HG03064 (cell line): Measurements from ENCODE around the gene MPC2.
"Not testable (repeated sequence)": the region's sequence is repeated elsewhere in the genome, so short reads cannot be mapped to it uniquely, and the experiment has no call there.

Source experiments
- ATAC-seq: cut with Tn5 transposase; IDR thresholded peaks from one replicate; pipeline ENCODE4 v1.9.1; 2021; ENCODE audit warnings: low read depth; ENCODE audit not compliant: unreplicated experiment

Gene MPC2

DNA sequence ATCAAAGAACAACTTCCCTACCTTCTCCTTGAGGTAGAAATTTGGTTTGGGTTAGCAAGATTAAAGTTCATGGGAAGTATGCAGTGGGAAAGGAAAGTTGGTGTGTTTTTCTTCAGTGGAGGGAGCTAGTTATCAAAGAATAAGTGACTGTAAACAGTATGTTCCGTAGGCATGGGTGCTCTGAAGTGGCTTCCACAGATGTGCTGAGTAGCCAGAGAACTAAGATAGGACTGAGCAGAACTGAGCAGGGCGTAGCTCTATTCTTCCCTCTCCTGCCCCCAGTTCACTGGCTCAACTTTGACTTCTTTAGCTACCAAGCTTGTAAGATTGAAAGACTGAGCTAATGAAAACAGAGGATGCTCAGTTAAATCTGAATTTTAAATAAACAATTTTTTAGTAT, 26.3 kb downstream of the MPC2 start:
- ATAC-seq, result no peak

DNA sequence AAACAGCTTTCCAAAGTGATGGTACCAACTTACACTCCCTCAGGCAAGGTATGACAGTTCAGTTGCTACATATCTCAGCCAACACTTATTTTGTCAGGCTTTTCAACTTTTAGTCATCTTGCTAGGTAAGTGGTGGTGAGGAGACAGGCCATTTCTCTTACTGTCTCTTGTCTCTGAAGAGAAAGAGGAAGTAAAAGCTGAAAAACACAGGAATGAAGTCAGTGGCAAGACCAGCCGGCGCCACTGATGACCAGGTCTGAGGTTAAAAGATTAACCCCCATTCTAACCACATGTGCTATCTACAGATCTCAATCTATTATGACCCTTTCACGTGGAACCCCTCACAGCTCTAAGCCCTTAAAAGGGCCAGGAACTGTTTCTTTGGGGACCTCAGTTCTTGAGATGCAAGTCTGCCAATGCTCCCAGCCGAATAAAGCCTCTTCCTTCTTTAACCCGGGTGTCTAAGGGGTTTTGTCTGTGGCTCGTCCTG, 27.1 kb downstream of the MPC2 start:
- ATAC-seq, result no peak

DNA sequence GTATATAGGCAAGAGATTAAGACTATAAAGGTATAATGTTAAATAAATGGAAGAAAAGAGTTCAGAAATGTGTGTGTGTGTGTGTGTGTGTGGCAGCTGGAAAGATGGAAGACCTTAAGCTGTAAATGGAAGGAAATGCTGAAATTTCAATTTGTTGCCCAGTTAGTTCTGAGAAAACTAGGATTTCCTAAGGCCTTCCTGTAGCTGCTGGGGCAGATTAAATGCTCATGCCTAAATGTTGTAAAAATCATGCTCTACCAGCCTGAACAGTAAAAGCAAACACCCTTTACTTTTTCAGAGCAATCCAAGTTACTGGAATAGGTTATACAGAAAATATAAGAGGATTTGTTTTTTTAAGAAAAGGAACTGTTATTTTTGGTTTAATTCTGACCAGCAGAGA, 31.2 kb downstream of the MPC2 start:
- no peak for ATAC-seq

DNA sequence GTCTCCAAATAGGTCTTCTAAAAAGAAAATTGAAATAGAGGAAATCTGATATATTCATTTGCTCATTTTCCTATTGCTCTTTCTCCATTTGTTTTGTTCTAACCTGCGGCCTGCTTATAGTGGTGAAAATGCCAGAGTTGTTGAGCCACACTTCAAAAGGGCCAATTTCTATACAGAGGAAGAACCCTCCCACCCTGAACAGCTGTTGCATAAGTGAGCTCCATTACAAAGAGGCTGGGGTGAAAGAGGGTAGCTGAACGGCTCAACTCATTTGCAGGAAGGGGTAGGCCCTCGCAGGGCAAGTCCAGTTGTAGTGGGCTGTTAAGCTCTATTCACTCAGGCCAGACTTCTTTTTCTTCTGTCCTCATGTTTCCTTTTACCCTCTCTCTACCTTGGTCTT, 31.7 kb downstream of the MPC2 start:
- ATAC-seq, result no peak

DNA sequence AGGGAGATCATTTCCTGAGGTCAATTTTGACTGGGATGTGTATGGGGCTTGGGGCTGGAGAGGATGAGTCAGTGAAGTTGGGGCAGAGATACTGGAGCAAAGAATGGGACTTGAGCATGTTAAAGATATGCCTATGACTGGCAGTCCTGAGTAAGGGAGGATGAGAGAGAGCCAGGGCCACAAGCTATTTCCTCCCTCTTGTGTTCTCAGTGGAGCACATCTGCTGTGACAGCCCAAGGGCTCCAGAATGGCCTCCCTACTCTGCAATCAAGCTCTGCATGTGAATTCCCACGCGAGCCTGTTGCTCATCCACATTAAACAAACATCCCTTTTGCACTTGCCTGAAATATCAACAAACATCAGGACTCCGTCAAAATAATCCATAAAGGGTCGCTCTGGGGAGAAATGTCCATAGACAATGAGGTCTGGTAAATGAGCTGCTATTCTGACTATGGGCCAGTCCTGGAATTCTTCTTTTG, 32.2 kb downstream of the MPC2 start:
- no peak for ATAC-seq

DNA sequence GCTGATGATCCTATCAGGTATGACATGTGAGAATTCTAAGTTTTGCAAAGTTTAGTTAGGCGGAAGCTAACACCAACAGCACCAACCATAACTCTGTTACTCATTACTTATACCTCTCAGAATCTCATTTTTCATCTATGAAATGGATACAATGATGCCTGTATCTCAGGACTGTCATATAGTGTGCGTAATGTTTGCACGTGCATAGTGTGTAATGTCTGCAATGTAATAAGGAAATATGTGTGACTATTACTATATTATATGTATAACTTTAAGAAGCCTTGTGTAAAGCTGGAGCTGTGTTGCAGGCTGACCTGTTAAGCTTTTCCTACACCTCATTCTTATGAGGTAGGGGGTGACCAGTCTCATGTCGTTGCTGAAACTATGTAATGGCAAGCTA, 36.0 kb downstream of the MPC2 start:
- ATAC-seq, result no peak

GRCh38 chr1:167899253-167899681, 37.6 kb downstream of the MPC2 start:
- ATAC-seq, result no peak

- no peak for ATAC-seq
Observed at GRCh38 chr1:167898578-167899222, 38.2 kb downstream of the MPC2 start.

GRCh38 chr1:167893798-167894197, 43.1 kb downstream of the MPC2 start:
- ATAC-seq, result no peak

- no peak for ATAC-seq
Observed at GRCh38 chr1:167890400-167890799, 46.5 kb downstream of the MPC2 start.

GRCh38 chr1:167887187-167887586, 49.7 kb downstream of the MPC2 start:
- ATAC-seq, result not testable (repeated sequence)

DNA sequence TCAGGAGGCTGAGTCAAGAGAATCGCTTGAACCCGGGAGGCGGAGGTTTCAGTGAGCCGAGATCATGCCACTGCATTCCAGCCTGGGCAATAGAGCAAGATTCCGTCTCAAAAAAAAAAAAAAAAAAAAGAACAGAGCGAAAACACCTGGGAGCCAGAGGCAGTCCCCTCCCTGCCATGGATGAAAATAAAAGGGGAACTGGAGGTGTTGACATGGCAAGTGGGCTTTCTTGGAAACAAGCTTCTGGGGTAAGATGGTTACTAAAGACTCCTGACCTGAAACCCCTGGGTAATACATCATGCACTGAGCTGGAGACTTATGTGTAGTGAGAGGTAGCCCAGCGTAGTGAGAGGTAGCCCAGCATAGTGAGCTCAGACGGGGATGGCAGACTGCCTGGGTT, 54.5 kb downstream of the MPC2 start:
- no peak for ATAC-seq

GRCh38 chr1:167881786-167882185, 55.1 kb downstream of the MPC2 start:
- no peak for ATAC-seq

- no peak for ATAC-seq
Observed at GRCh38 chr1:167881069-167881468, 55.8 kb downstream of the MPC2 start.

- ATAC-seq, result no peak
Observed at GRCh38 chr1:167880580-167881021, 56.3 kb downstream of the MPC2 start.

DNA sequence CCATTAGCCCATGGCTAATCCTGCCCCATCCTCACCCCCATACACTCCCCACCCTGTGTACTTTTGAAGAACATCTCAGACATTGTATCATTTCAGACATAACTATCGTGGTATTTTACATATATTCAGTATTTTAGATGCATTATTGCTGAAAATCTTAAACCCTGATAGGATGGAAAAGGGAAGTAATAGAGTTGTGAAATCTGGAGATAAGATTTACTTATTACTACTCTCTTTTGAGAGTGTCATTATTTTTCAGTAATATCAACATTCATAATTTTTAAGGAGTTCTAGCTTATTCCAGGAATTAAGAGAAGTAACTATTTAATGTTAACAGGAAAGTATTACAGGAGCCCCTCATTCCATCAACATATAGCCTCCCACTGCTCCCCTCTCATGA, 57.4 kb downstream of the MPC2 start:
- no peak for ATAC-seq

DNA sequence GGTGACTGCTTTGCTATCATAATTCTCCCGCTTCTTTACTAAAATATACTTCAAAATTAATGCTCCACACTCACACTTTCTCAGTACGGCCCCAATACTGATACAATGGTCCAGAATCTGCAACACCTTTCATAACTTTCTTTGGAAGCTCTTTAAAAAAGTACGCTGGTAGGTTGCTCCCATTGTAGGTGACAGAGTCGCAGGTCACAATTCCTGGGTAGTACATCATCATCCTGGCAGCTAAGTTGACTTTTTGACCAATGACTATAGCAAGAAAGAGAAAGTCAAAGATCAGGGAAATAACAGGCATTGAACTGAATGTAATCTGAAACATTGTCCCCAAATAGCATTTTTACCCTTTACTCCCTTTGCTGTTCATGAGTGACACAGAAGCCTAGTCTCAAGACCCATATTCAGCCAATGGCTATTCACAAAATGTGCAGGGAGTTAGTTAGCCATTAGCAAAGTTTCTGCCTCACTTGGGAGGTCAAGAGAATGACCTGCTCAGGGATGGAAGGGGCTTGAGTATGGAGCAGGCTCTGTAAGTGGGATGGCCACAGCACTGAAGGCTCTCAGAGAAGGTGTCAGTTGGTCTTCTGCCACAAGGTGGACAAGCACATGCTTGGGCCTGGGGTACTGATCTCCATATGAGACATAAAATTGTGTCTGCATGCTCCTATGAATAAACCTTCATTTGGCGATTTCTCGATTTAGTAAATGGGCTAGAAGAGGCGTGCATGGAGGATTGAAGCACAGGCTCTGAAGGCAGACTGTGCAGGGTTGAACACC, 58.3 kb downstream of the MPC2 start:
- ATAC-seq, result no peak

DNA sequence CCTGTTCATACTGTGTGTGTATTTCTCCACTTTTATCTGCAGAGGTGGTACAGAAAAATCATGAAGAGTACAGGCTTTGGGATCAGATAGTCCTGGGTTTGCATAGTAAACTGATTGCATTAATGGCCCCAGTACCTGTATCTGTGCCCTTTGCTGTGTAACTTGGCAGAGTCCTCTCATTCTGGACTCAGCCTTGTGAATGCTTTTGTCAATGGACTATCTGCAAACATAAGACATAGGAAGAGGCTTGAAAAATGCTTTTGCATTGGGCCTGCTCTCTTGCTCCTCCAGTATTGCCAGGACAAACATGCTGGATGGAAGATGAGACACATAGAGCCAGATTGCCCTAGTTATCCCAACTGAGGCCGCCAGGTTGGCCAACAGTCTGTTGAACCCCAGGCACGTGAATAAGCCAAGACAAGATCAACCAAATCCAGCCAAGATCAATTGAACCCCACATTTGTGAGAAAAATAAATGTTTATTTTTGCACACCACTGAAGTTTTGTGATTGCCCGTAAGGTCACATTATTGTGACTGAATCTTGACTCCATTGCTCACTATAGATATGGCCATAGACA, 60.2 kb downstream of the MPC2 start:
- no peak for ATAC-seq

GRCh38 chr1:167871331-167871730, 65.5 kb downstream of the MPC2 start:
- no peak for ATAC-seq

DNA sequence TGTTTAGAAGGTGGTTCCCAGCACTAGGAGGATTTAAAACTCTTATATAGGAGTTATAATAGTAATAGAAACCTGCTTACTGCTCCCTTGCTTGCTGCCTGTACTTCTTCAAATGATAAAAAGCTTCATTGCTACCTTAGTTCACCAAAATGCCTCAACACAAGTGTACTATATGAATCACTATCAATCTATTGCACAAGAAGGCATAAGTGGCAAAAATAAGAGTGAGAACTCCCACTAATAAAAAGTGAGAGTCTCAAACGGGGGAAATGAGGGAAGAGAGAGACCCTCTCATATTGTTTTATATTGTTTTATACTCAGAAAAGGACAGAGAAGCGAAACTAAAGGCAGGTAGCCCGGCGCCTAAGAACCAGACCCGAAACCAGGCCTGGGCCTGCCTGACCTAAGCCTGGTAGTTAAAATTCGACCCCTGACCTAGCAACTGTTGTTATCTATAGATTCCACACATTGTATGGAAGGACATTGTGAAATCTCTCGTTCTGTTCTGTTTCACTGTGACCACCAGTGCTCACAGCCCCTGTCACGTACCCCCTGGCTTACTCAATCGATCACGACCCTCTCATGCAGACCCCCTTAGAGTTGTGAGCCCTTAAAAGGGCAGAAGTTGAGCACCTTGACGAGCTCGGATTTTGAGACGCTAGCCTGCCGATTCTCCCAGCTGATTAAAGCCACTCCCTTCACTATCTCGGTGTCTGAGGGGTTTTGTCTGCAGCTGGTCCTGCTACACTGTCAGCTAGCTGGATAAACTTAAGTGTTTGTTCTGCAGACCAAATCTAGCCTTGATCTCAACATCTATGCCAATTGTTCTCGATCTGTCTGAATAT, 67.5 kb downstream of the MPC2 start:
- not testable (repeated sequence) for ATAC-seq
